HepG2 (cell line): ENCODE data around the gene TUBGCP3. TPM values are rescaled to one million over a fixed set of nuclear protein-coding genes. Genes with fewer than 3 reads are reported as not detected.

Experiments used
- ATAC-seq: fragments of 200-7000 bp; cut with Tn5 transposase; 3 replicates; pipeline ENCODE4 v1.9.1; 2020; ENCODE audit warnings: mild to moderate bottlenecking, moderate library complexity
- BruUV-seq: library from RNA; stranded (reverse); fragments of 400-500 nt; replicated peaks from 2 replicates; lab custom pipeline; 2021; lab: Mats Ljungman, UMichigan
- CTCF ChIA-PET: fragments of 300-600 bp; formaldehyde crosslinking; extraction: SDS; loops from one replicate; lab custom pipeline; 2021; ENCODE audit warnings: low total read pairs, inconsistent platforms, low intra/inter-chr PET ratio; lab: Yijun Ruan, JAX
- POLR2A ChIA-PET: fragments of 350-600 bp; sonication (Branson Sonifier 250); formaldehyde crosslinking; loops from one replicate; lab custom pipeline; 2020; ENCODE audit warnings: antibody characterized with exemption, inconsistent platforms; lab: Yijun Ruan, JAX
- DNase-seq: peaks from one replicate; pipeline ENCODE4 v3.0.0-alpha.2; 2015; ENCODE audit warnings: low spot score
- FAIRE-seq: peaks from 3 replicates; lab custom pipeline; 2011; peaks lifted over from hg19 to GRCh38; lab: Jason Lieb, UNC
- H2AFZ ChIP-seq: one replicate; pipeline ENCODE4 v1.6.1; 2011; ENCODE audit warnings: low read length, inconsistent platforms
- H3K27ac ChIP-seq: fragments of 300-600 bp; 3 replicates; pipeline ENCODE4 v1.8.0; 2011; ENCODE audit warnings: mixed run types, mild to moderate bottlenecking, mixed read lengths, low read length, inconsistent platforms; ENCODE audit not compliant: insufficient read depth; ENCODE audit errors: extremely low read length
- H3K27me3 ChIP-seq, 2 experiments: fragments of 200-600 bp in 1 of 2; 2 replicates in 1 of 2; 3 replicates in 1 of 2; pipeline versions ENCODE4 v1.6.0 to v1.8.0; 2011; ENCODE audit warnings: low read length in 2 of 2, mild to moderate bottlenecking in 2 of 2, moderate library complexity in 2 of 2, inconsistent platforms in 1 of 2; ENCODE audit not compliant: insufficient read depth in 2 of 2, control insufficient read depth in 1 of 2
- H3K36me3 ChIP-seq, 2 experiments: fragments of 200-600 bp in 1 of 2; replicated peaks in 1 of 2; 2 replicates in 1 of 2; 3 replicates in 1 of 2; pipeline versions ENCODE4 v1.5.1 to v1.8.0; 2011; ENCODE audit warnings: low read length in 2 of 2, inconsistent platforms in 1 of 2; ENCODE audit not compliant: insufficient read depth in 2 of 2, control insufficient read depth in 1 of 2
- H3K4me1 ChIP-seq: 2 replicates; pipeline ENCODE4 v1.5.1; 2012; ENCODE audit warnings: low read length, inconsistent platforms; ENCODE audit not compliant: insufficient read depth
- H3K4me2 ChIP-seq: 2 replicates; pipeline ENCODE4 v1.6.0; 2011; ENCODE audit warnings: low read depth, low read length, inconsistent platforms
- H3K4me3 ChIP-seq, 3 experiments: fragments of 200-600 bp in 1 of 3; sonication (generic), shearing (Covaris generic) in 1 of 3; replicated peaks in 1 of 3; 2 replicates each; pipeline ENCODE4 v1.5.1; 2011 to 2016; ENCODE audit warnings: low read length in 3 of 3, inconsistent platforms in 2 of 3, low read depth in 2 of 3, mild to moderate bottlenecking in 2 of 3, control low read depth in 1 of 3, mixed read lengths in 1 of 3; ENCODE audit not compliant: insufficient read depth in 1 of 3
- H3K79me2 ChIP-seq: one replicate; pipeline ENCODE4 v1.6.1; 2011; ENCODE audit warnings: low read length, inconsistent platforms; ENCODE audit not compliant: insufficient read depth
- H3K9ac ChIP-seq: 2 replicates; pipeline ENCODE4 v1.6.0; 2011; ENCODE audit warnings: mild to moderate bottlenecking, low read depth, low read length, inconsistent platforms; ENCODE audit not compliant: insufficient read depth
- H3K9me3 ChIP-seq: 2 replicates; pipeline ENCODE4 v1.5.1; 2012; ENCODE audit warnings: mild to moderate bottlenecking, low read length
- H4K20me1 ChIP-seq: 2 replicates; pipeline ENCODE4 v1.6.0; 2011; ENCODE audit warnings: inconsistent platforms, mild to moderate bottlenecking, low read length, moderate library complexity; ENCODE audit not compliant: insufficient read depth
- MAFF ChIP-seq: IDR thresholded peaks from 2 replicates; pipeline ENCODE4 v1.6.1; 2011; ENCODE audit warnings: low read depth, low read length, improper control_type of control experiment
- MAFK ChIP-seq, 2 experiments: IDR thresholded peaks in 1 of 2; conservative IDR thresholded peaks in 1 of 2; 2 replicates each; pipeline ENCODE4 v1.6.1; 2011; ENCODE audit warnings: improper control_type of control experiment in 2 of 2, low read length in 2 of 2
- NR2C2 ChIP-seq: sonication (generic); formaldehyde crosslinking; IDR thresholded peaks from 2 replicates; pipeline ENCODE4 v1.4.0; 2020; ENCODE audit warnings: missing genetic modification reagents, mild to moderate bottlenecking, moderate library complexity, borderline replicate concordance
- RAD51 ChIP-seq: fragments of 450-650 bp; IDR thresholded peaks from 2 replicates; pipeline ENCODE4 v1.6.1; 2016; ENCODE audit warnings: borderline replicate concordance
- SMAD1 ChIP-seq: sonication (generic); formaldehyde crosslinking; IDR thresholded peaks from 2 replicates; pipeline ENCODE4 v1.4.0; 2020; ENCODE audit warnings: missing genetic modification reagents, low read depth, mild to moderate bottlenecking, borderline replicate concordance
- WGBS: methylation state at CpG from one replicate; pipeline ENCODE4 v1.1.6; 2017; ENCODE audit warnings: low lambda C conversion rate; 5-methylcytosine and 5-hydroxymethylcytosine counted together
- in situ Hi-C: cut with HindIII; loops from 2 replicates; pipeline ENCODE4 v1.10.0; 2017; ENCODE audit warnings: low pct_unique_long_range_greater_than_20kb; ENCODE audit not compliant: extremely low pct_ligation_motif_present
- intact Hi-C: fragments of 100-400 bp; cut with micrococcal nuclease; formaldehyde crosslinking; loops from one replicate; pipeline ENCODE4 v1.10.0; 2022; ENCODE audit not compliant: unreplicated experiment
- polyA plus RNA-seq, 8 experiments: library from polyadenylated mRNA; depleted of rRNA in 3 of 8; stranded (reverse) in 7 of 8; unstranded in 1 of 8; fragments of >200 nt; fragmentation: Illumina TruSeq in 4 of 8; extraction: Trizol in 4 of 8; gene quantifications; 2 replicates each; pipeline versions ENCODE4 v1.2.1 to v1.2.3, GENCODE V29; 2011 to 2016; ENCODE audit warnings: low read depth in 4 of 8, missing spikeins in 1 of 8, mixed read lengths in 1 of 8; ENCODE audit not compliant: insufficient read depth in 1 of 8
- total RNA-seq, 5 experiments: library from RNA; depleted of rRNA; stranded (reverse); fragments of >200 nt; fragmentation: Illumina TruSeq; extraction: Trizol; gene quantifications; 2 replicates each; pipeline ENCODE4 v1.2.3, GENCODE V29; 2016; ENCODE audit warnings: low read depth in 1 of 5

The TUBGCP3 gene
- total and polyA plus RNA-seq, 2 of the 13 experiments (the other 11 are each of a cell fraction or from before 2014, with no cell fraction given) = 12.6 to 15.5 TPM

DNA sequence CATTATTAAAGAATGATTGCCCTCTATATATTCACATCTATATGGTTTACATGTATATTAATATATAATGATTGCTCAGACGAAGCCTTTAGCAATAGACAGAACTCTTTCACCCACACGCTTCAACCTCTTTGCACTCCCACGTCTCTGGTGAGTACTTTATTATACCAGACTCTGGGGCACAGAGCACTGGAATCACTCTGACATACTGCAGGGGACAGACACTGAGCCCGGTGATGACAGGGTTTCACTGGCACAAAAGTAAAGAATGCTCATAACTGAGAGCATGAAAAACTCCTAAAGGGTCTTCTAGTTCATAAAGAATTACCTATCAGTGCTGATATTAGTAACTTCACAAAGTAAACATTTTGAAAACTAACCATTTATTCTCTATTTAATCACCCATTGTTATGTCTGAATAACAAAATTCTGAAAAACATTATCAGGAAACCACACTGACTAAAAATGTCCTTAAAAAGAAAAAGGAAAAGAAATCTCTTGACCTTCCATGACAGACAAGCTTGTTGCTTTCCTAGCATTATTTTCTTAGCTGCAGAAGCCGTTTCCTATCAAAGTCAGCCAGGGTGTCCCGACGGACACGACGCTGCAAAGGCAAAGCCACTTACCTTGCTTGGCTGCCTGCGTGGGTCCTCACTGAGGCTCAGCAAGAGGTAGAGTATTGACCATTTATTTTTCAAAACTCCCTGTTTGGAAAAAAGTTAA is 29.1 kb downstream of the TUBGCP3 start:
- intact Hi-C loops (no loop called here), in situ Hi-C loops (no loop called here)

DNA sequence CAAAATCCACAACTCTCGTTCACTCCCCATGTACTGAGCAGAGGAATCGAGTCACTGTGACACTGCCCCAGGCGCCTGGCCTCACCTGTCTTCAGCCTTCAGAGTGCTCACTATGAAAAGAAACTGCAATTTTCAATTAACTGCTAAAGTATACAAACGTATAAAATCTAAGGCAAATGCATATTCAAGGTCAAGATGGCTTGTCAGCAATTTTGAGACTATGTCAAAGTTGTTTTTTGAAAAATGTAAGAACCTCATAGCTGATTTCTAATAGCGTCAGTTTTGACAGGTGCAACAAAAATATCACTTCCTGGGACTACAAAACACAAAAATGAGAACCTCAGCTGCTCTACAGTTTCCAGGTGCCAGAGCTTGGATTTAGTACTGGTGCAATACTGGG is 31.4 kb downstream of the TUBGCP3 start:
- WGBS = 97% methylated on average over 5 of the region's 5 CpGs
- Histone ChIP-seq H3K4me2 (no peak overlapping the region), H3K9ac (no peak overlapping the region), H3K27me3 (no peaks in the 10 kb centered on the region), H3K9me3 (no peaks in the 10 kb centered on the region), H3K4me3 (no peak overlapping the region), H4K20me1 (no peaks in the 10 kb centered on the region), H3K27ac (no peak overlapping the region), H3K36me3 (peaks cover 36 to 70% of the 10 kb centered on the region in 2 experiments), H3K4me1 (no peaks in the 10 kb centered on the region), H2AFZ (no peak overlapping the region), H3K79me2 (peaks cover 4% of the 10 kb centered on the region)
- in situ Hi-C loops (no loop called here), intact Hi-C loops (no loop called here)
- ChIA-PET CTCF (no interaction called here), POLR2A (no interaction called here)
- no TSS peak for BruUV-seq
- ATAC-seq = no peak
- TF ChIP-seq MAFF (peak; percentile 36; the same call in 1 of the 2 replicates), MAFK (conservative IDR thresholded peaks at IDR 0.05 in 1 of 2, IDR thresholded peaks at IDR 0.05 in 1 of 2; ENCODE audit: low read length in 2 of 2) (peak; percentile 48 to 68), RAD51 (no peak)
- FAIRE-seq = no peak
- no peak for DNase-seq

More for the DNA sequence above, 29.1 kb downstream of the TUBGCP3 start:
- FAIRE-seq (no peak), DNase-seq (no peak), ATAC-seq (no peak)
- WGBS = 98% methylated on average over 10 of the region's 10 CpGs
- TF ChIP-seq NR2C2 (CRISPR knock-in tag) = no peak
- TF ChIP-seq SMAD1 (CRISPR knock-in tag) = no peak
- Histone ChIP-seq H3K9me3 (no peaks in the 10 kb centered on the region), H3K4me3 (no peak overlapping the region), H2AFZ (no peak overlapping the region), H3K4me1 (peaks cover 9% of the 10 kb centered on the region), H3K27me3 (no peaks in the 10 kb centered on the region), H3K36me3 (peaks cover 26 to 61% of the 10 kb centered on the region in 2 experiments), H3K27ac (no peak overlapping the region), H3K9ac (no peak overlapping the region), H3K4me2 (no peak overlapping the region), H3K79me2 (peaks cover 11% of the 10 kb centered on the region), H4K20me1 (no peaks in the 10 kb centered on the region)
- ChIA-PET POLR2A (no interaction called here), CTCF (no interaction called here)
- BruUV-seq = no TSS peak
